Femur (tissue), 1 donor: ENCODE data around the gene LZTFL1.

Experiments used
- DNase-seq: peaks from one replicate; pipeline ENCODE4 v3.0.0-alpha.2; 2017

LZTFL1 gene

DNA sequence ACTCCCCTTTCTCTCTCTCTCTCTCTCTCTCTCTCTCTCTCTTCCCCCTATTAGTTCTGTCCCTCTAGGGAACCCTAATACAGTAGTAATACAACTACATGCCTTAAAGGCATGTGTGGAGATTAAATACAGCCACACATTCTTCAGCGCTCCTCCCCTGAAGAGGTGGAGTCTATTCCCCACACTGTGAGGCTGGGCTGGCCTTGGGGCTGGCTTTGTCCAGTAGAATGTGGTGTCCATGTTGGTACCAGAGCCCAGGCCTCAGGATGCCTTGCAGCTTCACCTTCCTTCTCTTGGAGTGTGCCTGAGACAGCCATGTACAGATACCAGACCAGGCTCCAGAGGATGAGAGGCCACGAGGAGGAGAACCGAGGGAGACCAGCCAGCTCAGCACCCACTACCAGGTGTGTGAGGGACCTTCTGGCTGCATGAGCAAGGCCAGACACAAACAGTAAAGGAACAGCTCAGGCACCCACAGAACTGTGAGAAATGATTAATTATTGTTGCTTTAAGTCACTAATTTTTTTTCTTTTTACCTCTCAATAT is 56.2 kb downstream of the LZTFL1 start:
- DNase-seq, result no peak

DNA sequence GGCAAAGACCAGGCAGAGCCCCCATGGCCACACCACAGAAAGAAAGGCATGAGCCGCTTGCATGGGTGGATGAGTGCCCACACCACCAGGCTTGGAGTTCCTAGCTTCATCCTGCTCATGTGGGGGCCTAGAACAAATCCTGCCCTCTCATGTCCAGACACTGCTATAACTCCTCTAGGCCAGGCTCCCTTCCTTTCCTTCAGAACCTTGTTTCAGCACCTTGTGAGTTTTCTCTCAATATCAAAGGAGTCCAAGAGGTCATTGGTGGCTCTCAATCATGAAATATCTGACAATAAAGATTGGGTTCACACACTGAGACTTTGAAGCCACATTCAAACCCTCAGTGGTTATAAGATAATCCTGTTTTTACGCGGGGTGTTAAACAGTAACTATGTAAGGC is 58.3 kb downstream of the LZTFL1 start:
- no peak for DNase-seq

DNA sequence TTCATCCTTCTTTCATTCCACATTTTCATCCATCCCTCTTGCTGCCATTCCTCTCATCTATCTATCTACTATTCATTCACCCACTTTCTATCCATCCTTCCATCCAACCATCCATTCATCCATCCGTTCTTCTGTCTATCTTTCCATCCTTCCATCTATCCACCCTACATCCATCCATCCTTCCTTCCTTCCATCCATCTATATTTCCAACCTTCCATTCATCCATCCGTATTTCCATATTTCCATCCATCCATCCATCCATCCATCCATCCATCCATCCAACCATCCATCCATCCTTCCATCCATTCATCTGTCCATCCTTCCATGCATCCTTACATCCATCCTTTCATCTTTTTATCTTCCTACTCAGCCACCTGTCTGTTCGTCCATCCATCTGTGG is 59.5 kb downstream of the LZTFL1 start:
- DNase-seq, result no peak

DNA sequence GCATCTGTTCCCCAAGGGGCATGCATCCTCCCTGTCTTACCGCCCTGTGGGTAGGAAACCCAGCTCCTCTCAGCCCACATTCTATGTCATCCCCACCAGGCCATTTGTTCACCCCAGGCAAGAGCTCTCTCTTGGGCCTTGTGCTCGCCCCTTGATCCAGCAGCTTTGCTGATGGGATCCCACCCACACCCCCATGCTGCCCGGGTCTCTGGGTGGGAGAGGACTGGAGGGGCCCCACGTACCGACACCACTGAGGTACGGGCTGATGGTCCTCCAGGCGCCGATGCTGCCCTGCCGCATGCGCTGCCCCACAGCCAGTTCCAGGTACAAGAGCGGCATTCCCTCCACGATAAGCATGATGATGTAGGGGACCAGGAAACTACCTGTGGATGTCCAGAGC is 60.1 kb downstream of the LZTFL1 start:
- no peak for DNase-seq

DNA sequence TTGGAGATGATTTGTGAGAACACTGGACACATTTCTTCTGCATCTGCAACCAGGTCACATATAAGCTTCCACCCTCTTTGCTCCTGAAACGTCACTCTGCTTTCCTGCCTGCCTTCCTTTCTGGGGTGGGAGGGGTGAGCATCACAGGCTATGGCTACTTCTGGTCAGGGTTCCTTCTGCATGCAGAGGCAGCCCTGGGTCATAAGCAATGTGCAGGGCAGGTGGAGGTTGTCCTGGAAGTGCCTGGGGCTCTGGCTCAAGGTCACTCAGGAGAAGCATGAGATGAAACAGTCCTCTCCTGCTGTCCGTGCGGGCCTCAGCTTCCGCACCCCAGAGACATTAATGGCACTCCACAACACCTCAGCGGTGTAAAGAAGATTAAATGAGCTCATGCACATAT is 60.6 kb downstream of the LZTFL1 start:
- DNase-seq, result no peak

DNA sequence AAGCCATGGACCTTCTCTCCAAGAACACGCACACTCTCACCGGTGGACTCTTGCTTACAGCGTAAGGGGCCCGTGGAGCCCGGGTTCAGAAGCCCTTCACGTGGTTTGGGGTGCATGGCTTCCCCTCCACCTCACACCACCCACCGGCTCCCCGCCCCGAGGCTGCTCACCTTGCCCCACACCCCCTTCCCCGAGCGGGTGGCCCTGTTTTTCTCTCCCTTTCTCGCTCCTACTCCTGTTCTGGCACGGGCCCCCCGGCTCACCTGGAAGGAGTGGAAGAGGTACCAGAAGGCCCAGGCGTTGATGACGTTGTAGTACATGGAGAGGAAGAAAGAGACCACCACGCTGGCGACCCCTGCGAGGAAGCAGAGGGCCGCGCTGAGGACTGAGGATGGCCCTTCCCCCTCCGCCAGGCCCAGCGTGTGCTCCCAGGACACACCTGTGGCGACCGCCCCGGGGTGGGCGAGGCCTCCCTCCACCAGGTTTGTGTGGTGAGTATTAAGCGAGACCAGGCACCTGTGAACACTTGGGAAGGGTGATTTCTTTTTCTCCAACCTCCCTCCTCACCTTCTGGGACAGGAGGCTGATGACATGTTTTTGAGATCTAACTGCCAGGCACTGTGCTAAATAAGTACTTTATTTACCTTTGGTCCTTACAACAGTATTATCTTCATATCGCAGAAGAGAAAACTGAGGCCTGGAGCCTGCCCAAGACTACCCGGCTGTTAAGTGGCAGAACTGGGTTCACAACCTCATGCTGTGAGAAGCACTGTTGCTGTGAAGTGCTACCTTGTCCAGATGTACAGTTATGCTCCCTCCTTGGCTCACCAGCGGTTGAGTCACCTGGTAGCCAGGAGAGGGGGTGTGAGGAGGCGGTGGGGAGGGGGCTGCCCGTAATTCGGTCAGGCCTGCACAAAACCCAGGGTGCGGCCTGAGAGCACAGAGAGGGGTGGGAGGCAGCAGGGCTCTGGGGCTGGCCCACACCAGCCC is 61.9 kb downstream of the LZTFL1 start:
- DNase-seq, result no peak

DNA sequence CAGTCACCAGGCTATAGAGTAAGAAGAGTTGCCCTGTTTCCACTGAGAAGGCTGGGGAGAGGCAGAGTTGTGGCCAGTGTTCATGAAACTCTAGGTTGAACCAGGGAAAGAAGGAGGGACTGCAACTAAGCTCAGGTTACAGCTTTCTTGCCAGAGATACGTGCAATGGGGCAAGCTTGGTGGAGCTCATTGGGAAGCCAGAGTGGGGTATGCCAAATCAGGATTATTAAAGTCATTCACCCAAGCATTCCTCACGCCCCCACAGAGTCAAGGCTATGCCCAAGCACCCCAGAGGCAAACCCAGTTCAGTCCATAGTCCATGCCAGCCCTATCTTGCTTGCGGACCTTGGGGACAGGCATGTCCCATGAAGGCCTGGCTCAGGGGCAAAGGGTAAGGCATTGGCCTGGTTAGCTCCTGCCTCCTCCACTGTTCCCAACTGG is 63.1 kb downstream of the LZTFL1 start:
- no peak for DNase-seq

DNA sequence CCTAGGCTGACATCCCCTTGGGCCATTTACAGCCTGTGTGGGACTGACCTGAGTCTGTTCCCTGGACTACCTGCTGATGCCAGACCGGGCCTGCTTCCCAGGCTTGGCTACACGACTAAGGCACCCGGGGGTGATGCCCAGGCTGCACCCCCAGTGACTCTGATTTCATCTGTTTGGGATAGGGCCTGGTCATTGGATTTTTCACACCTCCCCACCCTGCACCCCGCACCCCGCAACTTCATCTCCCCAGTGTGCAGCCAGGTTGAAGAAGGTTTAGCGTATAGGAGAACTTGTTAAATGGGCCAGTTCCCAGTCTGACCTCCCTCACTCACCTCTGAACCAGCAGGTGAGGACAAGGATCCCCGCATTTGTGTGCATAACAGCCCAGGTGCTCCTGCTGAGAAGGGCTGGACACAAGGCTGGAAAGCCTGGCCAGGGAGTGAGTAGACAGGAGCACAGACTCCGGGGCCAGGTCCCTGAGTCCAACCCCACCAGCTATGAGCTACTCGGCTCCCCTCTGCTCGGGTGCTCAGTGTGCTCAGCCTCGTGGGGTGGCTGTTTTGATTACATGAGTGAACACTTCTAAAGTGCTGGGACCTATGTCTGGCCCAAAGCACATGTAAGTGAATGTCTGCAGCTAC is 64.1 kb downstream of the LZTFL1 start:
- no peak for DNase-seq

DNA sequence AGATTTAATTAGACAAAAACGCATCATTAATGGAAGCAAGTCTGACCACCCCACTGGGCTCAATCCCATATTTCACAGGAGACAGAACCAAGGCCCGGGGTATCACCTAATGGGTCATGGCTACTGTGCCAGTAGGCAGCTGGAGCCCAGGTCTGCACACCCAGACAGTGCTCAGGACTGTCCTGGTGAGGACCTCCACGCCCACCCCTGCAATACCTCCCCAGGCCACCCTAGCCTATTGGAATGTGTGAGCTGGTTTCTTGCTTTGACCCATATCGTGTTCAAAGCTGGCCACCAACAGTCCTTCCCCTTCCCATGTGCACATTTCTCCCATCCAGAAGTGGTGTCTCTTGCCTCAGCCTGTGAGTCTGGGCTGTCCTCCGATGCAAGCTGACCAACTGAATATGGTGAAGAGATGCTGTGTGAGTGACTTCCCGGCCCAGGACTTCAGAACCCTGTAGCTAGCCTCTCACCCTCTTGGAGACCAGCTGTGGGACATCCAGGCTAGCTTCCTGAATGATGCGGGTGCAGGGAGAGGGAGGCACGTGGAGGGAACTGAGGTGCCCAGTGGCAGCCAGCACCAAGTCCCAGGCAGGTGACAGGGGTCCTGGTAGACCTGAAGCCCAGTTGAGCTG is 64.7 kb downstream of the LZTFL1 start:
- DNase-seq, result no peak

DNA sequence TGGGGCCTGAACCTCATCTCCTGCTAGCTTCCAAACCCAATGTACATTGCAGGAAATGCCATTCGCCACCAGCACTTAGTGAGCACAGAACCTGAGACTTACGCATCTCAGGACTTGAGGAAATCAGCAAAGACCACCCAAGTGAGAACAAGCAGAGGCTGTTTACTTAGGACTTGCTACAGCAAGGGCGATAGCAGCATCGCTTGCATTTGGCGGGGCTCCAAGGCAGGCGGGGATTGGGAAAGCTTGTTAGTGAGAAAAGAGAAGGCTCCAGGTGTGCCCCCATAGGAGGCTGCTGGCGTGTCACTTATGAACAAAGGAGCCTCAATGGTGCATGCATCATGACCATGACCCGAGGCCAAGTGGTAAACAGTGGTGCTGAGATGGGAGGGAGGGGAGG is 65.3 kb downstream of the LZTFL1 start:
- DNase-seq, result no peak

DNA sequence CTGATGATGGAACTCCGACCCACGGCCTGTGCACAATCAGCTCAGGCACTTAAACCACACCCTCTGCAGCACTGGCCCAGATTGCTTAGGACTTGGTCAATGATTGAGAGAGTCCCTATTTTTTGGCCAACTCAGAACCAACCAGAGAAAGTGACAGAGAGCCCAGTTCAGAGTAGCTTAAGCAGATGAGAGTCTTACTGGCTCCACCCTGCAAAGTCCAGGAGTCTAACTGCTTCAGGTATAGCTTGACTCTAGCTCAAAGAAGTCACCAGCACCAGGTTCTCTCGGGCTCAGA is 65.7 kb downstream of the LZTFL1 start:
- DNase-seq, result no peak

DNA sequence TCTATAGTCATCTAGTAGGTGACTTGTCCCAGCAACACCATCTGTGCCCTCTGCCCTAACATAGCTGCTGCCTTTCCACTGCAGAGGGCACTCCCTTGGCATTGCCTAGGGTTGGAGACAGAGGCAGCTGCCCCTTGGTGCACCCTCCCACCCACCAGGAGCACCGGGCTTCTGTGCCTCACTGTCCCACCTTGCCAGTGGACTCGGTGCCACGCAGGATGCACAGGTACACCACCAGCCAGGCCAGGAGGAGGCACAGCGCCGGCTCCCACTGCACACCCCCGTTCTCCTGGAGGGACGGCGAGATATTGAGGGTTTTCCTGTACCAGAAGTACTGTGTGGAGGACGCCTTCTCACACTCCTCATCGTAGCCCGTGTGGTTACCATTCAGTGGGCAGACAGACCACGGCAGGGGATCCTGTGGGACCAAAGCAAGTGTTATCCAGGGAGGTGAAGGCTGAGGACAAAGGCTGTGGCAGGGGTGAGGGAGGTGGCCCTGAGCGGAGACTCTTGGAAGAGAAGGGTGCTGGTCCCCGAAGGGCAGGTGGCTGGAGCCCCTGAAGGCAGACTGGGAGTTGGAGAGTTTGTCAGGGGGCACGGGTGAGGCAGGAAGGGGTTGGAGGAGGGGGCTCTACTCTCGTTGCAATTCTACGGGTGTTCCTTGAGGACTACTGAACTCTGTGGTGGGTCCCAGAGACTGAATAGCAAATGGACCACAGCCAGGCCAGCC is 66.2 kb downstream of the LZTFL1 start:
- DNase-seq, result no peak

DNA sequence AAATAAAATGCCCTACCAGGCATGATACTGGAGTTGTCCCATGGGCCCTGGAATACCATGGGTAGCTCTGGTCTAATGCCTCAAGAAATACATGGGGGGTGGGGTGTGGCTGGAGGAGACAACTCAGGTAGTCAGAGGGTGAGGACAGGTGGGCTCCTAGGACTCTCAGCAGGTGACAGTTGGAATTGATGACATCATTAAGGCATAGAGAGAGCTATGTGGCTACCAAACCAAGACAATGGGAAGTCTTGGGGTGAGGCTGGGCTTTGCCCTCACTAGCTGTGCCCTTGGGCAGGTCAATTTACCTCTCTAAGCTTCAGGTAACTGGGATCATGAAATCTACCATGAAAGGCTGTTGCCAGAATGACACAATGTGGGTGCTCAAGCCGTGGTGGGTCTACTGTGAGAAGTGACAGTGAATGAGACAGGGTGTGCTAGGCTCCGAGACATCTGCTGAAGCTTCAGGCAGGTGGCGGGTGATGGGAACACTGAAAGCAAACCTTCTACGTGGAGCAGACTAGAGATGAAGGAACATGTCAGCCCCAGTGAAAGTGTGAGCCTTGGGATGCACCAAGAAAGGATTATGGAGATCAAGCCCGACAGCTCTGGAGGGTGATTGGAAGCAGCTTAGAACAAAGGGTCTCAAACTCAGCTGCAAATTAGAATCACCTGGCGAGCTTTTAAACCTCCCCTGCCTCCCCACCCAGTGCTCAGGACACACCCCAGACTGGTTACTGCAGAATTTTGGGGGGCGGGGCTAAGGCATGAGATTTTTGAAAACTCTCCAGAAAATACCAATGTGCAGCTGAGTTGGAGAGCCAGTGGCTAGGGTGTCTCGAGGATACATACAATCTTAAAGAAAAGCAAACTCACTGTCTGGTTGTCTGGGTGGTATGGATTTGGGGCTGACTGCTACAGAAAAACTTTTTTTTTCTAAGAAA is 67.1 kb downstream of the LZTFL1 start:
- no peak for DNase-seq

DNA sequence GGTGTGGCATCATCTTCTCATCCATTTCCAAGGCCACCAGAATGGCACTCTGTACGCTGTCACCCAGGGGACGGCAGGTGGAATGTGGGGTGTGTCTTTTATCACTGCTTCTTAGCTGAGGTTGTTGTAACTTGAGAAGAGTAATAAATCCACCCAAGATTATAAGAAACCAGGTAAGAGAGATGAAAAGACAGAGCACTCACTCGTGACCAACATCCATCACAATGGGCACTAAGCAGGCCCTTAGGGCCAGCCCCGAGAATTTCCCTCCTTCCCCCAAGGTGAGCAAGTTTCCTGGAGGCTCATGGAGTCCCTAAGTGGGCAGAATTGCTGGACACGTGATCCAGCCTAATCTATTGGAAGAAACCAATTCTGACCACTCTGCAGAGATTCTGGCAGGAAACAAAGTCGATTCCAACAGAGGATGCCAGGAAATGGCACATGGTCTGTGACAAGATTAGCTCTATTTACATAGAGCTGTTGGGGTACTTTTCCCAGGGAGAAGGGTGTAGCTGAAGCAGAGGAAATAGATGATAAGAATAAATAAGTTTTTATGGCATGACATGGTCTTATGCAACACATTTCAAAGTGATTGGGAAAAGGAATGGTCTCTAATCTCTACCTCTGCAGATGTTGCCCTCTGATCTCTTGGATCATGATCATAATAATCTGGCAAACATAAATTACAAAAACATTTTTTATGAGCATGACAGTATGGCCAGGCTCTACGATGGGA is 68.0 kb downstream of the LZTFL1 start:
- no peak for DNase-seq
